HG03520 (cell line): ENCODE measurements around the gene CDK4.

Experiments
- ATAC-seq: cut with Tn5 transposase; IDR thresholded peaks from one replicate; pipeline ENCODE4 v1.9.1; 2021; ENCODE audit warnings: mild to moderate bottlenecking, moderate library complexity; ENCODE audit not compliant: unreplicated experiment

Gene CDK4

DNA sequence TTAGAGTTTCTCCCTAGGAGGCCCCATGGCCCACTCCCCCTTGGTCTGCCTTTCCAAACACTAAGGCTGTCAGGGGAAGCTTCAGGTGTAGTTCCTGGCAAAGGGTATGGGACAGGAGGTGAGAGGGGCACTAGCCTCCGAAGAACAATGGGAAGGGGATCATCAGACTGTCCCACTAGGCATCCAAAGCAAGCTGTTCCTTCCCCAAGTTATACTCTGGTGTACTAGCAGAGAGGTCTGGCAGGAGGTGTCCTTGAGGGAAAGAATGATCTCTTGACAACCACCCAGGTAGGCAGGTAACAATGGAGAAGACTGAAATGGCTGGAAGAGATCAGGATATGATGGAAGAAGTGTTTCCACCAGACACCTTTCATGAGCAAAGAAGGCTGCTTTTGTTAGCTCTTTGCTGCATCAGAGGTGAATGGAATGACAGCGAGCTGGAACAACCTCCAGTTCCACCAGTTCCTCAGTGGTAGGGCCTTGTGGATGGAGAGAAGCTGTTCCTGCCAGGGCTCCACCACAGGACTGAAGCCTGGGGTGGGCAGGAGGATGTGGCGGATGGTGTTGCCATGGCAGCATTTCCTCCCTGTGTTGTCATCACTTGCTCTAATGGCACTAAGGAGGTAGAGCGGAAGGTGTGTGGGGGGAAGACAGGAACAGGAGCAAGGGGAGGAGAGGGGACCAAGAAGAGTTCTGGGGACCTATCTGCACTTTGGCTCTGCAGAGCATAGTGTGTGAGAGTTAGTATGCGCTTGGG is 11.3 kb downstream of the CDK4 start:
- ATAC-seq, result peak; percentile 31

GRCh38 chr12:57739914-57740538 is 12.1 kb downstream of the CDK4 start:
- no peak for ATAC-seq

- no peak for ATAC-seq
Measured at GRCh38 chr12:57739387-57739786, 12.7 kb downstream of the CDK4 start.

GRCh38 chr12:57738661-57739237 is 13.4 kb downstream of the CDK4 start, which contains the start of gene AGAP2:
TSS of gene AGAP2 (minus strand) at chr12:57738742. CDS start at chr12:57738246, 496 bp downstream.
- ATAC-seq, result no peak

DNA sequence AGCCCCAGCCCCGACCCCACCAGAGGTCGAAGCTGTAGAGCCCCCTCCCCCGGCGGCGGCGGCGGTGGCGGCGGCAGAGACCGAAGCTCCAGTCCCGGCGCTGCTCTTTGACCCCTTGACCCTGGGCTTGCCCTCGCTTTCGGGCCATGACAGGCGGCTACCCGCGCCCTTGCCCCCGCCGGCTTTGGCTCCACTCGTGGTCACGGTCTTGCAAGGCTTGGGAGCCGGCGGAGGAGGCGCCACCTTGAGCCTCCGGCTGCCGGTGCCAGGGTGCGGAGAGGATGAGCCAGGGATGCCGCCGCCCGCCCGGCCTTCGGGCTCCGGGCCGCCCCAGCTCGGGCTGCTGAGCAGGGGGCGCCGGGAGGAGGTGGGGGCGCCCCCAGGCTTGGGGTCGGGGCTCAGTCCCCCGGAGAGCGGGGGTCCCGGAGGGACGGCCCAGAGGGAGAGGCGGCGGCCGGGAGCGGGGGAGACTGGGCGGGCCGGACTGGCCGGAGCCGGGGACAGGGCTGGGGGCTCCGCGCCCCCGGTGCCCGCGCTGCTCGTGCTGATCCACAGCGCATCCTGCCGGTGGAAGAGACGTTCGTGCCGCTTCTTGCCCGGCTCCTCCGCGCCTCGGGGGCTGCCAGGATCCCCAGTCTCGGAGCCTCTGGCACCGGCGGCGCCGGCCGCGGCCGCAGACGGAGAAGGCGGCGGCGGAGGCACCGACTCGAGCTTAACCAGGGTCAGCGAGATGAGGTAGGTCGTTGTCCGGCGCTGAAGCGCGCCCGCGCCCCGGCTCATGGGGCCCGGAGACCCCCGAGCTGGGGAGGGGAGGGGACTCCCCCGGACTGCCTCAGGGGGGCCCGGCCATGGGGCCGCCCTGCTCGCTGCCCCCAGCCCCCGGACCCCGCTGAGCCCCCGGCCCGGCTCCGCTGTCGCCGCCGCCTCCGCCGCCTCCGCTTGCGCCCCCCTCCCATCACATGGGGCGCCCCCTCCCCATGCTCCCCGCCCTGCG is 14.3 kb downstream of the CDK4 start:
- no peak for ATAC-seq

DNA sequence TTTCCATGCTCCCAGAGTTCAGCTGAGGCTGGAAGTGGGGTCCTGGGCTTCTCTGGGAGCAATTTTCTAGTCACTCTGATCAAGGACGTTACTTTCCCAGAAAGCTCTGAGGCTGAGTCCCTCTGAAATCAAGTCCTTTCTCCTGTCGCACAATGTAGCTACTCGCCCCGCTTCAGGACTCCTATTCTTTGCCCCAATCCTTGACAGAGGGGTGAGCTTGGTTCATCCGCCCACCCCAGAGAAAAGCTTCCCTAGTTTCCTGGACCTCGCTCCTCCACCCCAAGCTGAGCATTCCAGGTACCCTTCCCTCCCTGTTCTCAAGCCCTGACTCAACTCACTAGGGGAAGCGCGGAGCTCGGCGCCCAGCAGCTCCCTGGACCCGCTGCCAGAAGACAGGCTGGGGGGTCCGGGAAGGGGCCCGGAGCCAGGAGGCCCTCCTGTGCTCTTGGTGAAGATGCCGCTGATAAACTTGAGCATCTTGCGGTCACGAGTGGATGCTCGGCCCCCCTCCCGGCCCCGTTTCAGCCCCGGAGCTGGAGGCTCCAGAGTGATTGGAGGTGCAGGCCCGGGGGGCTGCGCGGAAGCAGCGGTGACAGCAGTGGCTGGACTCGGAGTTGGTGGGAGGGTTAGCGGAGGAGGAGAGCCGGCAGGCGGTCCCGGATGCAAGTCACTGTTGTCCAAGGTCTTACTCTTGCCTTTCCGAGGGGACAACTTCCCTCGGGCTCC is 15.2 kb downstream of the CDK4 start:
- ATAC-seq, result no peak

GRCh38 chr12:57735952-57736740 is 16.0 kb downstream of the CDK4 start:
- ATAC-seq, result no peak

GRCh38 chr12:57735198-57735855 is 16.8 kb downstream of the CDK4 start:
- ATAC-seq, result no peak

- ATAC-seq, result no peak
Measured at GRCh38 chr12:57734591-57734990, 17.5 kb downstream of the CDK4 start.

- ATAC-seq, result no peak
Measured at GRCh38 chr12:57733928-57734327, 18.2 kb downstream of the CDK4 start.

DNA sequence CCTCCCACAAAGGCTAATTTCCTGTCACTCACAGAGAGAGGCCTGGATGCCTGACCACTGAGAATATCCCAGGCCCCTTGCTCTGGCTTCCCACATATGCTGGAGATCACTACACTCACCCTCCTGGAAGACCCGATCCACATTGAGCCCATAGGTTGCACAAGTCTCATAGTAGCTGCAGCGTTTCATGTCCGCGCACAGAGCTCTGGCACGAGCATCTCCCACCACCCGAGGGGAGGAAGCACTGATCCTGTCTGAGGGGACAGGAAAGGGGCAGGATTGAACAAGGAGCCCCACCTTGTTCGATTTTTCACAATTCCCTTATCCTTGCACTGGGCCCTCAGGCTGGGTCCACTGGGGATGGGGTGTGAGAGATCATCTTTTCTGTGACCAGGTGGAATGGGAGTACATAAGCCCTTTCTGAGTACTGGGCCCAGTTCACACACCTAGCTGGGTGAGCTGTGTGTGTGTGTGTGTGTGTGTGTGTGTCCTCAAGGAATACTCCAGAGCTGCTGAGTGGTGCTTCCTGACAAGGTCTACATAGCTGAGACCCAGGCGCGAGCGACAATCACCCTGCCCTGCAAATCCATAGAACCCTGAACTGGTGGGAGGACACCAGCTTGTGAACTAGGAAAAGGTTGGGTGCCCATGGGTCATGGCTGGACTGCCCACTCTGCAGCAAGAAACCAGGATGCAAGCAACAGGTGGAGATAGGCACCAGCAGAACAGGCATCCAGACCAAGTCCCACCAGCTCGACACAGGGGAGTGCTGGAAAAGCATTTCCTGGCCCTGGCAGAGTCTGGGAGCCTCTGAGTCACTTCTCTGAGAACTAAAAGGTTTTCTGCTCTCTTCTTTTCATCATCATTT is 19.1 kb downstream of the CDK4 start:
- no peak for ATAC-seq

GRCh38 chr12:57732270-57732669 is 19.8 kb downstream of the CDK4 start:
- ATAC-seq, result no peak

GRCh38 chr12:57731411-57732080 is 20.6 kb downstream of the CDK4 start:
- no peak for ATAC-seq

GRCh38 chr12:57730336-57731067 is 21.6 kb downstream of the CDK4 start:
- no peak for ATAC-seq

DNA sequence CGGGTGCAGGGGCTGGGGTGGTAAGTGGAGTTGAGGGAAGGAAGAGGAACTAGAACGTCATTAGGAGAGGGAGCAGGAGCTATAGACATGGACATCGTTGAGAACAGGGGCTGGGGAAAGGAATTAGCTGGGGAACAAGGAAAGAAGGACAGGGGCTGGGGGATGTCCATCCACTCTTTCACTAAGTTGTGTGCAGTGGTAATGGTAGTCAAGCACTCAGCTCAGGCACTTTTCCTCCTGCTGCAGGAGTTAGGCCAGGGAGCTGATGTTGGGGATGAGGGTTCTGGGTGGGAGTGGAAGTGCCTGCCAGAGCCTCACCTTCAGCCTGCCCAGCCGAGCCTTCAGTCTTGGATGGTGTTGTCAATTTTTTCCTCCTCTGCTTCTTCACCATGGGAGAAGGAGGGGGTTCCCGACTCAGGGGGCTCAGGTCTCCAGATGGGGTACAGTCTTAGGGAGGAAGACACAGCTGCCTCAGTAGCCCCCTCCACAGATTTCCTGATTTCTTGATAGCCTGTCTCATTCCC is 22.7 kb downstream of the CDK4 start:
- ATAC-seq, result no peak

- no peak for ATAC-seq
Measured at GRCh38 chr12:57727758-57728395, 24.2 kb downstream of the CDK4 start.
